Mesendoderm (in vitro differentiated cells): ENCODE measurements around the gene LMX1A.

Experiments
- DNase-seq: peaks from one replicate; pipeline ENCODE4 v3.0.0; 2013
- H2AK5ac ChIP-seq: 2 replicates; pipeline ENCODE4 v1.6.1; 2013; ENCODE audit warnings: low read length, inconsistent platforms
- H2BK120ac ChIP-seq: 2 replicates; pipeline ENCODE4 v1.6.1; 2013; ENCODE audit warnings: low read depth, mild to moderate bottlenecking, low read length, moderate library complexity, mixed read lengths
- H2BK15ac ChIP-seq: replicated peaks from 2 replicates; pipeline ENCODE4 v1.6.1; 2013; ENCODE audit warnings: low read depth, mild to moderate bottlenecking, moderate library complexity
- H2BK5ac ChIP-seq: 2 replicates; pipeline ENCODE4 v1.6.1; 2013; ENCODE audit warnings: low read length, inconsistent platforms
- H3K18ac ChIP-seq: 2 replicates; pipeline ENCODE4 v1.6.1; 2013; ENCODE audit warnings: mild to moderate bottlenecking, low read length, mixed read lengths
- H3K23ac ChIP-seq: one replicate; pipeline ENCODE4 v1.6.1; 2013; ENCODE audit warnings: low read length
- H3K27ac ChIP-seq: 2 replicates; pipeline ENCODE4 v1.5.1; 2013; ENCODE audit warnings: low read depth, mild to moderate bottlenecking, inconsistent platforms, low read length, moderate library complexity
- H3K27me3 ChIP-seq: 2 replicates; pipeline ENCODE4 v1.6.1; 2013; ENCODE audit warnings: low read length, control low read depth, mild to moderate bottlenecking, inconsistent platforms; ENCODE audit not compliant: insufficient read depth, poor library complexity
- H3K36me3 ChIP-seq: 2 replicates; pipeline ENCODE4 v1.6.1; 2013; ENCODE audit warnings: low read length, inconsistent platforms; ENCODE audit not compliant: control insufficient read depth, insufficient read depth
- H3K4ac ChIP-seq: one replicate; pipeline ENCODE4 v1.6.1; 2013; ENCODE audit warnings: low read depth, mild to moderate bottlenecking, low read length, moderate library complexity
- H3K4me1 ChIP-seq: 2 replicates; pipeline ENCODE4 v1.6.1; 2013; ENCODE audit warnings: low read depth, low read length, inconsistent platforms; ENCODE audit not compliant: control insufficient read depth
- H3K4me2 ChIP-seq: 2 replicates; pipeline ENCODE4 v1.6.1; 2013; ENCODE audit warnings: low read length
- H3K4me3 ChIP-seq: 2 replicates; pipeline ENCODE4 v1.5.1; 2013; ENCODE audit warnings: mild to moderate bottlenecking, low read length
- H3K56ac ChIP-seq: one replicate; pipeline ENCODE4 v1.6.1; 2013; ENCODE audit warnings: low read length
- H3K79me1 ChIP-seq: 2 replicates; pipeline ENCODE4 v1.6.1; 2013; ENCODE audit warnings: low read length, inconsistent platforms
- H3K79me2 ChIP-seq: 2 replicates; pipeline ENCODE4 v1.6.1; 2013; ENCODE audit warnings: mild to moderate bottlenecking, low read length; ENCODE audit not compliant: control insufficient read depth, insufficient read depth
- H3K9ac ChIP-seq: 2 replicates; pipeline ENCODE4 v1.6.1; 2013; ENCODE audit warnings: low read length, inconsistent platforms
- H4K5ac ChIP-seq: one replicate; pipeline ENCODE4 v1.6.1; 2013; ENCODE audit warnings: low read length
- H4K8ac ChIP-seq: one replicate; pipeline ENCODE4 v1.6.1; 2013; ENCODE audit warnings: low read depth, mild to moderate bottlenecking, control low read depth, low read length, moderate library complexity
- WGBS: extraction: QIAGEN DNeasy Blood & Tissue Kit; methylation state at CpG from one replicate; pipeline ENCODE4 v1.1.7; 2013; ENCODE audit warnings: low lambda C conversion rate, missing lambda C conversion rate; ENCODE audit not compliant: insufficient coverage; ENCODE audit errors: extremely low coverage; 5-methylcytosine and 5-hydroxymethylcytosine counted together

LMX1A gene

GRCh38 chr1:165352442-165353293, 3.8 kb downstream of the LMX1A start:
- Histone ChIP-seq H2BK5ac (no peak overlapping the region), H3K18ac (no peak overlapping the region), H3K9ac (peak overlapping the region; percentile 28), H4K8ac (no peak overlapping the region), H3K4ac (no peak overlapping the region), H3K36me3 (no peaks in the 10 kb centered on the region), H4K5ac (no peak overlapping the region), H3K79me2 (no peaks in the 10 kb centered on the region), H3K4me3 (no peak overlapping the region), H3K4me1 (no peaks in the 10 kb centered on the region), H3K23ac (no peak overlapping the region), H3K4me2 (peak overlapping the region; percentile 69), H2BK15ac (no peak overlapping the region), H3K27me3 (peaks cover 58% of the 10 kb centered on the region), H2AK5ac (no peak overlapping the region), H3K79me1 (no peaks in the 10 kb centered on the region), H3K27ac (no peak overlapping the region), H3K56ac (peak overlapping the region; percentile 66), H2BK120ac (no peak overlapping the region)
- WGBS, result no CpG with 5 or more reads among the region's 59 CpGs
- peak; percentile 57 for DNase-seq

- WGBS, result no CpG with 5 or more reads among the region's 20 CpGs
Measured at GRCh38 chr1:165351863-165352441, 4.6 kb downstream of the LMX1A start.

GRCh38 chr1:165350840-165351239, 5.7 kb downstream of the LMX1A start:
- H3K4me1 ChIP-seq, result no peaks in the 10 kb centered on the region
- peak; percentile 41 for DNase-seq
- H2BK5ac ChIP-seq, result no peak overlapping the region
- H3K4me3 ChIP-seq, result no peak overlapping the region
- WGBS, result no CpG with 5 or more reads among the region's 3 CpGs
- H2BK15ac ChIP-seq, result no peak overlapping the region
- no peak overlapping the region for H4K5ac ChIP-seq
- H2AK5ac ChIP-seq, result no peak overlapping the region
- no peak overlapping the region for H3K23ac ChIP-seq
- no peak overlapping the region for H3K9ac ChIP-seq
- H4K8ac ChIP-seq, result no peak overlapping the region
- no peak overlapping the region for H3K4ac ChIP-seq
- no peak overlapping the region for H3K4me2 ChIP-seq
- H3K79me2 ChIP-seq, result no peaks in the 10 kb centered on the region
- H3K56ac ChIP-seq, result no peak overlapping the region
- no peak overlapping the region for H3K27ac ChIP-seq
- no peaks in the 10 kb centered on the region for H3K79me1 ChIP-seq
- H3K18ac ChIP-seq, result no peak overlapping the region
- H3K27me3 ChIP-seq, result peaks cover 50% of the 10 kb centered on the region
- no peaks in the 10 kb centered on the region for H3K36me3 ChIP-seq
- no peak overlapping the region for H2BK120ac ChIP-seq

More at GRCh38 chr1:165351863-165352441, 4.6 kb downstream of the LMX1A start:
- H3K23ac ChIP-seq, result peak overlapping the region; percentile 69
- H3K27ac ChIP-seq, result no peak overlapping the region
- H2BK120ac ChIP-seq, result no peak overlapping the region
- H2BK5ac ChIP-seq, result no peak overlapping the region
- no peak overlapping the region for H3K18ac ChIP-seq
- no peak overlapping the region for H2AK5ac ChIP-seq
- no peaks in the 10 kb centered on the region for H3K36me3 ChIP-seq
- no peak overlapping the region for H2BK15ac ChIP-seq
- no peak for DNase-seq
- no peak overlapping the region for H3K4ac ChIP-seq
- no peak overlapping the region for H4K5ac ChIP-seq
- no peaks in the 10 kb centered on the region for H3K79me1 ChIP-seq
- H3K27me3 ChIP-seq, result peaks cover 53% of the 10 kb centered on the region
- no peaks in the 10 kb centered on the region for H3K4me1 ChIP-seq
- no peaks in the 10 kb centered on the region for H3K79me2 ChIP-seq
- no peak overlapping the region for H3K4me3 ChIP-seq
- H3K9ac ChIP-seq, result no peak overlapping the region
- H4K8ac ChIP-seq, result no peak overlapping the region
- peak overlapping the region; percentile 66 for H3K56ac ChIP-seq
- peak overlapping the region; percentile 69 for H3K4me2 ChIP-seq

- H3K4me1 ChIP-seq, result no peaks in the 10 kb centered on the region
Measured at GRCh38 chr1:165345502-165345901, 11.0 kb downstream of the LMX1A start.

GRCh38 chr1:165344736-165345135, 11.8 kb downstream of the LMX1A start:
- Histone ChIP-seq H3K36me3 (no peaks in the 10 kb centered on the region), H3K27ac (no peak overlapping the region), H4K8ac (no peak overlapping the region), H3K79me2 (no peaks in the 10 kb centered on the region), H2BK120ac (no peak overlapping the region), H2BK15ac (no peak overlapping the region), H3K23ac (no peak overlapping the region), H3K9ac (no peak overlapping the region), H4K5ac (no peak overlapping the region), H3K56ac (no peak overlapping the region), H3K4me3 (no peak overlapping the region), H3K18ac (no peak overlapping the region), H3K4me2 (no peak overlapping the region), H3K79me1 (no peaks in the 10 kb centered on the region), H3K4me1 (no peaks in the 10 kb centered on the region), H3K4ac (no peak overlapping the region), H2BK5ac (no peak overlapping the region), H3K27me3 (no peaks in the 10 kb centered on the region), H2AK5ac (no peak overlapping the region)
- DNase-seq, result no peak
- WGBS, result no CpG with 5 or more reads among the region's 3 CpGs

More at GRCh38 chr1:165345502-165345901, 11.0 kb downstream of the LMX1A start:
- H3K79me2 ChIP-seq, result no peaks in the 10 kb centered on the region
- no peak overlapping the region for H3K9ac ChIP-seq
- no peak overlapping the region for H3K56ac ChIP-seq
- no peak overlapping the region for H3K4me2 ChIP-seq
- H3K4ac ChIP-seq, result no peak overlapping the region
- H3K18ac ChIP-seq, result no peak overlapping the region
- H3K4me3 ChIP-seq, result no peak overlapping the region
- no peak overlapping the region for H2AK5ac ChIP-seq
- H3K79me1 ChIP-seq, result no peaks in the 10 kb centered on the region
- no peak overlapping the region for H4K8ac ChIP-seq
- no peak overlapping the region for H4K5ac ChIP-seq
- no peaks in the 10 kb centered on the region for H3K27me3 ChIP-seq
- no peak overlapping the region for H3K27ac ChIP-seq
- no peak overlapping the region for H3K23ac ChIP-seq
- DNase-seq, result no peak
- WGBS, result no CpG with 5 or more reads among the region's 7 CpGs
- no peak overlapping the region for H2BK15ac ChIP-seq
- no peak overlapping the region for H2BK120ac ChIP-seq
- no peaks in the 10 kb centered on the region for H3K36me3 ChIP-seq
- H2BK5ac ChIP-seq, result no peak overlapping the region
